Suprapubic skin (tissue), 4 donors: ENCODE data around the gene NAT9.

Experiments
- EP300 ChIP-seq: sonication (generic); formaldehyde crosslinking; IDR thresholded peaks from one replicate; pipeline ENCODE4 v1.6.1; 2017; ENCODE audit warnings: antibody characterized with exemption
- POLR2AphosphoS5 ChIP-seq, 3 donors: sonication (generic); formaldehyde crosslinking; IDR thresholded peaks; one replicate each; pipeline ENCODE4 v1.6.1; 2017; ENCODE audit warnings: antibody characterized with exemption in 3 of 3
- TF ChIP-seq, protein P1 (sequence below), 2 donors: fragments of 200-600 bp in 1 of 2; fragments of 450-650 bp in 1 of 2; sonication (generic) in 1 of 2; IDR thresholded peaks; one replicate each; pipeline ENCODE4 v1.5.1; 2016 to 2019; ENCODE audit warnings: antibody characterized with exemption in 2 of 2, mild to moderate bottlenecking in 1 of 2, moderate library complexity in 1 of 2

GRCh38 chr17:74761931-74762330 is 14.2 kb downstream of the NAT9 start:
- TF ChIP-seq, protein P1, sequence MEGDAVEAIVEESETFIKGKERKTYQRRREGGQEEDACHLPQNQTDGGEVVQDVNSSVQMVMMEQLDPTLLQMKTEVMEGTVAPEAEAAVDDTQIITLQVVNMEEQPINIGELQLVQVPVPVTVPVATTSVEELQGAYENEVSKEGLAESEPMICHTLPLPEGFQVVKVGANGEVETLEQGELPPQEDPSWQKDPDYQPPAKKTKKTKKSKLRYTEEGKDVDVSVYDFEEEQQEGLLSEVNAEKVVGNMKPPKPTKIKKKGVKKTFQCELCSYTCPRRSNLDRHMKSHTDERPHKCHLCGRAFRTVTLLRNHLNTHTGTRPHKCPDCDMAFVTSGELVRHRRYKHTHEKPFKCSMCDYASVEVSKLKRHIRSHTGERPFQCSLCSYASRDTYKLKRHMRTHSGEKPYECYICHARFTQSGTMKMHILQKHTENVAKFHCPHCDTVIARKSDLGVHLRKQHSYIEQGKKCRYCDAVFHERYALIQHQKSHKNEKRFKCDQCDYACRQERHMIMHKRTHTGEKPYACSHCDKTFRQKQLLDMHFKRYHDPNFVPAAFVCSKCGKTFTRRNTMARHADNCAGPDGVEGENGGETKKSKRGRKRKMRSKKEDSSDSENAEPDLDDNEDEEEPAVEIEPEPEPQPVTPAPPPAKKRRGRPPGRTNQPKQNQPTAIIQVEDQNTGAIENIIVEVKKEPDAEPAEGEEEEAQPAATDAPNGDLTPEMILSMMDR (IDR thresholded peaks at IDR 0.05), result no peak
- TF ChIP-seq POLR2AphosphoS5 (IDR thresholded peaks at IDR 0.05) (no peak), EP300 (no peak)
